ENCODE measurements around the gene NUCKS1. TPM values are rescaled to one million over a fixed set of nuclear protein-coding genes. Genes with fewer than 3 reads are reported as not detected.

Gene NUCKS1
- total RNA-seq, 1 experiment from 2014 or later = 276 TPM

- intact Hi-C loops (cut with micrococcal nuclease; ENCODE audit: unreplicated experiment) = no loop called here
- no peak overlapping the region for H3K4me3 Mint-ChIP-seq (ENCODE audit: low read depth, unreplicated experiment)
- H3K27ac Mint-ChIP-seq (ENCODE audit: unreplicated experiment) = no peak overlapping the region
- DNase-seq = no peak
- CTCF ChIA-PET = interaction anchor here (0.6 kb wide), 1 partner anchor 9 kb away, joined by 3 read pairs; no protein-coding TSS in a partner anchor
- no peak for TF ChIP-seq CTCF (IDR thresholded peaks at IDR 0.05; ENCODE audit: unreplicated experiment)
- BruUV-seq (replicated peaks) = no TSS peak
- no peaks in the 10 kb centered on the region for H3K27me3 Mint-ChIP-seq (ENCODE audit: unreplicated experiment)
- H3K9me3 Mint-ChIP-seq (ENCODE audit: low read depth, unreplicated experiment) = no peaks in the 10 kb centered on the region
- peaks cover 56% of the 10 kb centered on the region for H3K36me3 Mint-ChIP-seq (ENCODE audit: insufficient read depth, unreplicated experiment)
- H3K4me1 Mint-ChIP-seq (ENCODE audit: low read depth, unreplicated experiment) = no peaks in the 10 kb centered on the region
These were observed 46.9 kb downstream of the NUCKS1 start for GRCh38 chr1:205703072-205703471.

- Mint-ChIP-seq H3K4me1 (ENCODE audit: low read depth, unreplicated experiment) (no peaks in the 10 kb centered on the region), H3K9me3 (ENCODE audit: low read depth, unreplicated experiment) (no peaks in the 10 kb centered on the region), H3K27ac (ENCODE audit: unreplicated experiment) (no peak overlapping the region), H3K27me3 (ENCODE audit: unreplicated experiment) (no peaks in the 10 kb centered on the region), H3K4me3 (ENCODE audit: low read depth, unreplicated experiment) (no peak overlapping the region), H3K36me3 (ENCODE audit: insufficient read depth, unreplicated experiment) (peaks cover 56% of the 10 kb centered on the region)
- no peak for TF ChIP-seq CTCF (IDR thresholded peaks at IDR 0.05; ENCODE audit: unreplicated experiment)
- DNase-seq = no peak
- no TSS peak for BruUV-seq (replicated peaks)
- CTCF ChIA-PET = interaction anchor here (0.6 kb wide), 1 partner anchor 56 kb away, joined by 3 read pairs; no protein-coding TSS in a partner anchor
- intact Hi-C loops (cut with micrococcal nuclease; ENCODE audit: unreplicated experiment) = no loop called here
These were observed 48.1 kb downstream of the NUCKS1 start for GRCh38 chr1:205701891-205702290.

DNA sequence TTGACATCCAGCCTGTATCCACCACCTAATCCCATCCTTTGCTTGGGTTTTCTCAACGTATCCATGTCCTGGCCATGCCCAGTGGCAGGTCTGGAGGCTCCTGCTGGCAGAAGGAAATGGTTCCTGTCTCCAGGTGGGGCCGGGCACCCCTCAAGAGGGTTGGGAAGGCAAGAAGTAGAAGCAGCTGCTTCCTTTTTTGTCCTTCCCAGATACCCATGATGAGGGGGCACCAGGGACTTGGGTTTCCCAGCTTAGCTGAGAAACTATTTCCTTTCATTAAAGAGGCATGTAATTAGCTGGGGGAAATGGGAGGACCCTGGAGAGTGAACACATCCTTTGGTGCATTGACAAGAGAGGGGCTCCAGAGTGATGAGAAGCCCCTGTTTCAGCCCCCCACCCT lies 48.6 kb downstream of the NUCKS1 start:
- intact Hi-C loops (cut with micrococcal nuclease; ENCODE audit: unreplicated experiment) = no loop called here
- CTCF ChIA-PET = no interaction called here
- TF ChIP-seq CTCF (IDR thresholded peaks at IDR 0.05; ENCODE audit: unreplicated experiment) = no peak
- no peaks in the 10 kb centered on the region for H3K27me3 Mint-ChIP-seq (ENCODE audit: unreplicated experiment)
- no TSS peak for BruUV-seq (replicated peaks)
- no peaks in the 10 kb centered on the region for H3K4me1 Mint-ChIP-seq (ENCODE audit: low read depth, unreplicated experiment)
- peaks cover 56% of the 10 kb centered on the region for H3K36me3 Mint-ChIP-seq (ENCODE audit: insufficient read depth, unreplicated experiment)
- no peak overlapping the region for H3K27ac Mint-ChIP-seq (ENCODE audit: unreplicated experiment)
- no peaks in the 10 kb centered on the region for H3K9me3 Mint-ChIP-seq (ENCODE audit: low read depth, unreplicated experiment)
- DNase-seq = no peak
- no peak overlapping the region for H3K4me3 Mint-ChIP-seq (ENCODE audit: low read depth, unreplicated experiment)

- CTCF ChIA-PET = interaction anchor here (0.6 kb wide), 1 partner anchor 43 kb away, joined by 3 read pairs; no protein-coding TSS in a partner anchor
- TF ChIP-seq CTCF (IDR thresholded peaks at IDR 0.05; ENCODE audit: unreplicated experiment) = no peak
- BruUV-seq (replicated peaks) = no TSS peak
- Mint-ChIP-seq H3K36me3 (ENCODE audit: insufficient read depth, unreplicated experiment) (peaks cover 54% of the 10 kb centered on the region), H3K4me1 (ENCODE audit: low read depth, unreplicated experiment) (no peaks in the 10 kb centered on the region), H3K27me3 (ENCODE audit: unreplicated experiment) (no peaks in the 10 kb centered on the region), H3K4me3 (ENCODE audit: low read depth, unreplicated experiment) (no peak overlapping the region), H3K27ac (ENCODE audit: unreplicated experiment) (no peak overlapping the region), H3K9me3 (ENCODE audit: low read depth, unreplicated experiment) (no peaks in the 10 kb centered on the region)
- no peak for DNase-seq
- intact Hi-C loops (cut with micrococcal nuclease; ENCODE audit: unreplicated experiment) = no loop called here
These were observed 49.0 kb downstream of the NUCKS1 start for GRCh38 chr1:205700865-205701401.

Measured in Calu3 (cell line).